GM12878 (cell line): ENCODE results near the gene SLC9A7. TPM values are rescaled to one million over a fixed set of nuclear protein-coding genes. Genes with fewer than 3 reads are reported as not detected.

Source experiments
- ATAC-seq: fragments of 200-7000 bp; cut with Tn5 transposase; 3 replicates; pipeline ENCODE4 v1.9.1; 2020; ENCODE audit warnings: mild to moderate bottlenecking, moderate library complexity
- BruUV-seq: library from RNA; stranded (reverse); fragments of 400-500 nt; replicated peaks from 2 replicates; lab custom pipeline; 2021; lab: Mats Ljungman, UMichigan
- CTCF ChIA-PET: fragments of 300-600 bp; sonication (Branson Sonifier 250); formaldehyde crosslinking; extraction: SDS; loops from one replicate; lab custom pipeline; 2021; ENCODE audit warnings: inconsistent platforms; lab: Yijun Ruan, JAX
- POLR2A ChIA-PET: fragments of 350-600 bp; formaldehyde crosslinking; extraction: SDS; loops from one replicate; lab custom pipeline; 2021; ENCODE audit warnings: inconsistent platforms; lab: Charles Lee
- RAD21 ChIA-PET: fragments of 300-600 bp; sonication (Branson Sonifier 250); formaldehyde crosslinking; loops from one replicate; lab custom pipeline; 2023; ENCODE audit warnings: antibody characterized with exemption; ENCODE audit not compliant: unreplicated experiment; lab: Charles Lee
- SMC1A ChIA-PET: fragments of 300-600 bp; sonication (Branson Sonifier 250); formaldehyde crosslinking; loops from one replicate; lab custom pipeline; 2023; ENCODE audit not compliant: unreplicated experiment, uncharacterized antibody; lab: Charles Lee
- DNase-seq: peaks from one replicate; pipeline ENCODE4 v3.0.0-alpha.2; 2011; ENCODE audit warnings: low read depth, low spot score
- FAIRE-seq: peaks from 3 replicates; lab custom pipeline; 2011; peaks lifted over from hg19 to GRCh38; lab: Jason Lieb, UNC
- H2AFZ ChIP-seq: 2 replicates; pipeline ENCODE4 v1.6.0; 2011; ENCODE audit warnings: low read depth, low read length, control low read depth; ENCODE audit not compliant: control insufficient read depth
- H3K27ac ChIP-seq: 2 replicates; pipeline ENCODE4 v1.5.1; 2011; ENCODE audit warnings: control low read depth; ENCODE audit not compliant: control insufficient read depth, insufficient read depth
- H3K27me3 ChIP-seq, 2 experiments: replicated peaks in 1 of 2; 2 replicates each; pipeline versions ENCODE4 v1.6.0 to v1.6.1; 2011; ENCODE audit warnings: low read length in 1 of 2; ENCODE audit not compliant: control insufficient read depth in 2 of 2, insufficient read depth in 2 of 2
- H3K36me3 ChIP-seq, 2 experiments: 2 replicates each; pipeline ENCODE4 v1.5.1; 2011; ENCODE audit warnings: low read length in 1 of 2; ENCODE audit not compliant: control insufficient read depth in 2 of 2, insufficient read depth in 2 of 2
- H3K4me1 ChIP-seq: 2 replicates; pipeline ENCODE4 v1.6.1; 2011; ENCODE audit warnings: mild to moderate bottlenecking, low read length, moderate library complexity, mixed read lengths; ENCODE audit not compliant: control insufficient read depth, insufficient read depth
- H3K4me2 ChIP-seq: 2 replicates; pipeline ENCODE4 v1.6.0; 2011; ENCODE audit warnings: control low read depth; ENCODE audit not compliant: control insufficient read depth, insufficient read depth
- H3K4me3 ChIP-seq: fragments of 200-600 bp; sonication (generic); 2 replicates; pipeline ENCODE4 v1.5.1; 2016
- H3K79me2 ChIP-seq: 2 replicates; pipeline ENCODE4 v1.6.0; 2011; ENCODE audit warnings: low read length; ENCODE audit not compliant: control insufficient read depth, insufficient read depth
- H3K9ac ChIP-seq: 2 replicates; pipeline ENCODE4 v1.8.0; 2011; ENCODE audit warnings: low read length, control low read depth, mixed read lengths; ENCODE audit not compliant: control insufficient read depth, insufficient read depth
- H3K9me3 ChIP-seq: replicated peaks from 3 replicates; pipeline ENCODE4 v1.5.1; 2011; ENCODE audit warnings: mild to moderate bottlenecking, low read length; ENCODE audit not compliant: control insufficient read depth, insufficient read depth
- H4K20me1 ChIP-seq: 2 replicates; pipeline ENCODE4 v1.6.0; 2011; ENCODE audit not compliant: control insufficient read depth, insufficient read depth
- ASH2L ChIP-seq: fragments of 300-600, 200-600 bp; sonication (generic); IDR thresholded peaks from 2 replicates; pipeline ENCODE4 v1.6.1; 2017; ENCODE audit warnings: low read depth, mild to moderate bottlenecking, borderline replicate concordance
- BRCA1 ChIP-seq: IDR thresholded peaks from 2 replicates; pipeline ENCODE4 v1.6.1; 2011; ENCODE audit warnings: low read depth, low read length, improper control_type of control experiment
- E2F8 ChIP-seq: fragments of 450-650 bp; IDR thresholded peaks from 2 replicates; pipeline ENCODE4 v1.6.1; 2018; ENCODE audit warnings: mild to moderate bottlenecking, low read depth, moderate library complexity; ENCODE audit not compliant: partially characterized antibody
- FOXK2 ChIP-seq: fragments of 450-650 bp; IDR thresholded peaks from 2 replicates; pipeline ENCODE4 v1.6.1; 2017; ENCODE audit warnings: mild to moderate bottlenecking, moderate library complexity
- JUND ChIP-seq: IDR thresholded peaks from 2 replicates; pipeline ENCODE4 v1.6.1; 2012; ENCODE audit warnings: low read depth, mild to moderate bottlenecking, low read length, improper control_type of control experiment, moderate library complexity
- NR2C1 ChIP-seq: fragments of 450-650 bp; IDR thresholded peaks from 2 replicates; pipeline ENCODE4 v1.6.1; 2017; ENCODE audit warnings: antibody characterized with exemption, mild to moderate bottlenecking, moderate library complexity
- NR2F1 ChIP-seq: fragments of 450-650 bp; conservative IDR thresholded peaks from 2 replicates; pipeline ENCODE4 v1.6.1; 2017; ENCODE audit warnings: mild to moderate bottlenecking
- RAD51 ChIP-seq: fragments of 450-650 bp; IDR thresholded peaks from 2 replicates; pipeline ENCODE4 v1.6.1; 2016; ENCODE audit warnings: moderate library complexity, mild to moderate bottlenecking, inconsistent platforms
- RELA ChIP-seq: fragments of 450-650 bp; IDR thresholded peaks from 2 replicates; pipeline ENCODE4 v1.8.0; 2014; ENCODE audit warnings: borderline replicate concordance; ENCODE audit not compliant: partially characterized antibody
- SMARCA5 ChIP-seq: fragments of 450-650 bp; IDR thresholded peaks from 2 replicates; pipeline ENCODE4 v1.6.1; 2017; ENCODE audit warnings: mild to moderate bottlenecking
- ZBTB33 ChIP-seq: fragments of 450-650 bp; IDR thresholded peaks from 2 replicates; pipeline ENCODE4 v1.6.1; 2017; ENCODE audit warnings: mild to moderate bottlenecking
- ZNF687 ChIP-seq: fragments of 450-650 bp; IDR thresholded peaks from 2 replicates; pipeline ENCODE4 v1.6.1; 2017; ENCODE audit warnings: mild to moderate bottlenecking, moderate library complexity
- WGBS: methylation state at CpG from one replicate; pipeline ENCODE4 v1.1.6; 2016; ENCODE audit warnings: low lambda C conversion rate; ENCODE audit not compliant: insufficient replicate concordance, insufficient coverage; ENCODE audit errors: missing lambda C conversion rate; 5-methylcytosine and 5-hydroxymethylcytosine counted together
- in situ Hi-C: fragments of 300-500 bp; cut with MboI; formaldehyde crosslinking; loops from 9 replicates; pipeline ENCODE4 v1.14.3; 2018; ENCODE audit warnings: mixed read lengths
- intact Hi-C: fragments of 100-400 bp; cut with micrococcal nuclease; formaldehyde crosslinking; loops from one replicate; pipeline ENCODE4 v1.14.2; 2022; ENCODE audit not compliant: unreplicated experiment
- polyA plus RNA-seq, 11 experiments: library from polyadenylated mRNA; depleted of rRNA in 4 of 11; unstranded in 6 of 11; stranded (reverse) in 5 of 11; fragments of >200 nt; fragmentation: Nextera tagmentation in 4 of 11; fragmentation: Illumina TruSeq in 1 of 11; extraction: Ambion mirVana in 4 of 11; extraction: Trizol in 1 of 11; gene quantifications; 1 replicate in 1 of 11; 2 replicates in 10 of 11; pipeline versions ENCODE4 v1.2.1 to v1.2.3, GENCODE V29; 2011 to 2016; ENCODE audit warnings: inconsistent platforms in 2 of 11, missing spikeins in 2 of 11, low read depth in 1 of 11
- total RNA-seq, 4 experiments: library from RNA; depleted of rRNA in 3 of 4; stranded (reverse); fragments of >200 nt in 3 of 4; fragmentation: Illumina TruSeq in 1 of 4; extraction: Trizol in 1 of 4; gene quantifications; 2 replicates each; pipeline versions ENCODE4 v1.2.1 to v1.2.3, GENCODE V29; 2013 to 2021
- TF ChIP-seq, protein P1 (sequence below): IDR thresholded peaks from 2 replicates; pipeline ENCODE4 v1.6.1; 2011; ENCODE audit warnings: low read depth, mild to moderate bottlenecking, low read length, moderate library complexity, borderline replicate concordance; ENCODE audit errors: extremely low read depth

SLC9A7 gene
- total and polyA plus RNA-seq, 10 of the 15 experiments (the other 5 are each of a cell fraction or from before 2014, with no cell fraction given): 5.0 to 62.8 (median 30.5) TPM

- TF ChIP-seq ZBTB33: no peak
- TF ChIP-seq E2F8: no peak
- TF ChIP-seq, all 136 proteins: peak for 0
These were observed 207.3 kb downstream of the SLC9A7 start (continued) for GRCh38 chrX:46551494-46552128.

- 72% methylated on average over 1 of the region's 1 CpG for WGBS
- BruUV-seq: no TSS peak
- Histone ChIP-seq H3K27me3 (no peaks in the 10 kb centered on the region), H3K36me3 (peaks cover 0 to 4% of the 10 kb centered on the region in 2 experiments; a peak in 2 of 4 replicates), H3K79me2 (peaks cover 25% of the 10 kb centered on the region), H3K27ac (no peak overlapping the region), H3K4me3 (no peak overlapping the region), H3K4me2 (no peak overlapping the region), H3K4me1 (peaks cover 4% of the 10 kb centered on the region; the same call in 1 of the 2 replicates), H2AFZ (no peak overlapping the region), H3K9me3 (no peaks in the 10 kb centered on the region; the same call in 2 of the 3 replicates), H3K9ac (no peak overlapping the region), H4K20me1 (no peaks in the 10 kb centered on the region)
- DNase-seq (no peak), ATAC-seq (no peak), FAIRE-seq (no peak)
- POLR2A ChIA-PET: no interaction called here
- CTCF ChIA-PET: no interaction called here
- RAD21 ChIA-PET: no interaction called here
- in situ Hi-C loops: loop anchor here (10.0 kb wide), 1 partner anchor 245 kb away; no protein-coding TSS in a partner anchor
- intact Hi-C loops: loop anchor here (10.0 kb wide), 1 partner anchor 415 kb away; no protein-coding TSS in a partner anchor
- SMC1A ChIA-PET: no interaction called here
- no peak for TF ChIP-seq ASH2L
- no peak for TF ChIP-seq ZNF687
- TF ChIP-seq, protein P1, sequence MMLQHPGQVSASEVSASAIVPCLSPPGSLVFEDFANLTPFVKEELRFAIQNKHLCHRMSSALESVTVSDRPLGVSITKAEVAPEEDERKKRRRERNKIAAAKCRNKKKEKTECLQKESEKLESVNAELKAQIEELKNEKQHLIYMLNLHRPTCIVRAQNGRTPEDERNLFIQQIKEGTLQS: no peak
- TF ChIP-seq NR2C1: no peak
- no peak for TF ChIP-seq BRCA1
- TF ChIP-seq JUND: no peak
- no peak for TF ChIP-seq RAD51
- no peak for TF ChIP-seq NR2F1
- no peak for TF ChIP-seq RELA
- TF ChIP-seq FOXK2: no peak
- no peak for TF ChIP-seq SMARCA5
These were observed 209.0 kb downstream of the SLC9A7 start for GRCh38 chrX:46549914-46550313.
